ENCODE data around the gene IQCN.

- no peak for TF ChIP-seq ZNF548 (tag by site-specific recombination; IDR thresholded peaks at IDR 0.05)
- peak; percentile 90 for TF ChIP-seq ZNF121 (tag by site-specific recombination; IDR thresholded peaks at IDR 0.05)
- no peak for TF ChIP-seq ZNF571 (tag by site-specific recombination; IDR thresholded peaks at IDR 0.05)
- TF ChIP-seq CTCF (tag by site-specific recombination; IDR thresholded peaks at IDR 0.05) = no peak
- no peak for TF ChIP-seq KLF16 (tag by site-specific recombination; IDR thresholded peaks at IDR 0.05)
- no peak for TF ChIP-seq REST (tag by site-specific recombination; IDR thresholded peaks at IDR 0.05)
Observed at GRCh38 chr19:18299654-18300053, 25.4 kb upstream of the IQCN start.
